CD4-positive, alpha-beta T cell treated with Interferon gamma for 1 hour (primary cell): ENCODE data around the gene ATP2C1.

Source experiments
- DNase-seq: peaks from one replicate; pipeline ENCODE4 v3.0.0-alpha.2; 2020

ATP2C1 gene

DNA sequence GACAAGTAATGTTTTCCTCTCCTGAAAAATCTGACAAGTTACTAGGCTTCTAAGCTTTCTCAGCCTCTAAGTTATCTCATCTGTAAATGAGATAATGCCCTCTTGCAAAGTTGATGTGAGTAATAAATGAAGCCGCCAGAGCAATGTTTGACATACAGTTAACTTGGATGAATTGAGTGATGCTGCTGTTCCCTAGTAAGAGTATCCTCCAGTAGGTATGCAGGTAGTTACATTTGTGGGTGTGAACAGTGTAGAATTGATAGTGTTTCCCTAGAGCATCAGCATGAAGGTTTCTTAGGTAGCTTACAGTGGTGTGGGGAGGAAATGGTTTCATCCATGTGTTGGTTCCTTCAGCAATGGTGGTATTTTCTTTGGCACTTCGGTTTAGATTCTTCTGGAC, 3.4 kb downstream of the ATP2C1 start:
- DNase-seq = no peak

DNA sequence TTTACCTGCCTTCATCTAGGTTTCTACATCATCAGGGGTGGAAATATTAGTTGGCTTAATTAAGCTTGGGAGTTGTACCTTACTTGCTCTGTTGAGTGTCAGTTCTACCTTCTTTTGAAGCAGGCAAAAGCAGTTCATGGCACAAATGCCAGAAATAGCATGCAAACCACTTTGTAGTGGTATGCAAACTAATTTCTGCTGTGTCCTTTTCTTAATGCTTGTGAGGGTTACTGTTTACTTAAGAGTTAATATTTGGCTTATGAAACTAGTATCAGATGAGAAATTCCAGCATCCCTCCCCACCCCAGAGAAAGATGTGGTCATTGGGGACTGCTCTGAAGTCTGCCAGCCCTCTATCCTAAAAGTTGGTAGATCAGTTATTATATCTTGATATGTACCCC, 7.1 kb downstream of the ATP2C1 start:
- no peak for DNase-seq

DNA sequence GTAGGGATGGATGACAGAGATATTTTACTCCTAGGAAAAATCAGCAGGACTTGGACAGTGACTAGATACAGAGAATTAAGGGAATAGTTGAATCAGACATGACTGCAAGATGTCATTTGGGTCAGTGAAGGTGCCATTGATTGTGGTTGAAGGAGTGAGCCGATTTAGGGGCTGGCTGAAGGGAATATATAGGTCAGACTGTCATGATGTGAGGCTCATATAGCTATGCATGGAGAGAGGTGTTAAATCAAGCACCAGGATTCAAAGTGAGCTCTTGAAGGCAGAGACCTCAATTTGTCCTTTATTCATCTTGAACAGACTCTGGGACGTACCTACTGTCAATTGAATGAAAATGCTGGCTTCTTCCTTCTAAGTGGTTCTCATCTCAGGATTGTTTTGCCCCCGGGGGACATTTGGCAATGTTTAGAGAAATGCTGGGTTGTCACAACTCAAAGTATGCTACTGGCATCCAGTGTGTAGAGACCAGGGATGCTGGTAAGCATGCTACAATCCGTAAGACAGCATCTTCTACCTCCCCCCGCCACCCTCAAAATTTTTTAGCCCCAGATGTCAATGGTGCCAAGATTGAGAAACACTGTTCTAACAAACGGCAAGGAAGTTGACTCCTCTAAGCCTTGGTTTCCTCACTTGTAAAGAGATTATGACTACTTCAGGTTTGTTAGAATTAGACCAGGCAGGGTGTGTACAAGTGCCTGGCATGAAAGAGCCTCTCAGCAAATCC, 7.8 kb downstream of the ATP2C1 start:
- DNase-seq = no peak

DNA sequence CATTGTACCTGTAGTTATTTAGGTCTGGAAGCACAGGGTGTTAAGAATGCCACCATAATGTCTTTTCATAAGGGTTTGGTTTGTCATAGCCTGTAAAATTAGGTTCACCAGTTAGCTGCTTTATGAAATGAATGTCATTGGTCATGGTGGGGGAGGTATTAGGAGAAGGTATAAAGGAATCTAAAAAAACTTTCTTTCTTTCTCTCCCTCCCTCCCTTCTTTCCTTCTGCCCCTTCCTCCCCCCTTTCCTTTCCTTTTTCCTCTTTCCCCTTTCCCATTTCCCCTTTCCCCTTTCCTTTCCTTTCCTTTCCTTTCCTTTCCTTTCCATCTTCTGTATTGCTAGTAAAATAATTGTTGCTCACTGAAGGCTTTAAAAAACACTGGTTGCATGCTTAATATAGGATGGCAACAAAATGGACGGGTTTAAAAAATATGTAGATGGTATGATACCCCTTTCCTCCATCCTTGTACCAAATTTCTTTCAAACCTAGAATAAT, 9.6 kb downstream of the ATP2C1 start:
- no peak for DNase-seq

DNA sequence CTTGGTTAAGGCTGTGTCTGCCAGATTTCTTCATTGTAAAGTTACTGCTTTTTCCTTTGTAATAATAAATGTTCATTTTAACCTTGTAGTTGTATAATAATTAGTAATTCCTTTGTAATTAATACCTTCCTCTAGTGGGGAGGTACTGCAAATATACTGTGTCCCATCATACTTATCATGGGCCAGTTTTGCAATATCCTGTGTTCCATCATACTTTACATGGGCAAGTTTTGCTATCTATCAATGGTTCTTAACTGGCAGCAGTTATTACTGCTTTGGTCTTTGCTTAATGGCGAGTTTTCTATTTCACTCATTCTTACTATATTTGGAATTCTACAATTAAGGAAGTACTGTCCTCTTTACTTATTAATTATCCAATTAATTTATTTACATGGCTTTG, 10.6 kb downstream of the ATP2C1 start:
- DNase-seq = no peak

DNA sequence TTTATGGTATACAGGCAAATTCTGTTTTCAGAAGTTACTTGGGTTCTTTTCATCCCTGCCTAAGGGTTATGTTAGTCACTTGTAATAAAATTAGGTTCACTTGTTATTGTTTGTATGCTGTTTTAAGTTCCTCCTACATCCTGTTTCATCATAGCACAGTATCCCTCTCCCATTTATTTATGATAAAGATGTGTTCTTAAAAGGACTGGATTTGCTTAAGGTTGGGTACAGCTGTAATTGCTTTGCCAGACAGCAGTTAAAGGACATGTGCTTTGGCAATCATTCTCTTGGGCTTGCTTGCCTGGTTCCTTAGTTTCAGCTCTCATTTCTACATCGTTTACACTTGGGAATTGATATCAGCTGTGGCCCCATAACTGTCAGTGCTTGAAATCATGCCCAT, 11.7 kb downstream of the ATP2C1 start:
- DNase-seq = no peak

DNA sequence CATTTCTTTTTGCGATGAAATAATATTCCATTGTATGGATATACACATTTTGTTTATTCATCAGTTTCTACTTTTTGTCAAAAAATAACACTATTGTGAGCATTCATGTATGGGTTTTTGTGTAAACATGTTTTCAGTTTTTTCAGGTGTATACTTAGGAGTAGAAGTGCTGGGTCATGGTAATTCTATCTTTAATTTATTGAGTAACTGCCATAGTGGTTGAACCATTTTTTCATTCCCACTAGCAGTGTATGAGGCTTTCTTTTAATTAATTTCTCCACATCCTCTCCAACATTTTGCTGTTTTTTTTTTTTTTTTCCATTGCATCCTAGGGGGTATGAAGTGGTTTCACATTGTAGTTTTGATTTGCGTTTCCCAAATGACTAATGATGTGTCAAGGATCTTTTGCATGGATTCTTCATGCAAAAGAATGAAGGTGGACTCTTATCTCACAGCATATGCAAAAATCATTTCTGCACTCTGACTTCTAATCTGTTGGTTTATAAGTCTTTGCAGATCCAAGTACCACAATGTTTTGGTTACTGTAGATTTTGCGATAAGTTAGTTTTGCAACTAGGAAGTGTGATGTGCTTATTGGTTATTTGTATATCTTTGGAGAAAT, 12.6 kb downstream of the ATP2C1 start:
- DNase-seq = no peak

DNA sequence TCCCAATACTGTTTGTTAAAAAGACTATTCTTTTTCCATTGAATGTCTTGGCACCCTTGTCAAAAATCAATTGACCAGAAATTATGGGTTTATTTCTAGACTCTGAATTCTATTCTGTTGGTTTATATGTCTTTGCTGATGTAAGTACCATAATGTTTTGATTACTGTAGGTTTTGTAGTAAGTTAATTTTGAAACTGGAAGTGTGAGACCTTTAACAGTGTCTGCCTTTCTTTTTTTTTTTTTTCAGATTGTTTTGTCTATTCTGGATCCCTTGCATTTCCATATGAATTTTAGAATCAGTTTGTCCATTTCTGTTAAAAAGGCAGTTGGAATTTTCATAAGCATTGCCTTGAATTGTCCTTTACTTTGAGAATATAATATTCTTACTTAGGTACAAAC, 13.6 kb downstream of the ATP2C1 start:
- no peak for DNase-seq

DNA sequence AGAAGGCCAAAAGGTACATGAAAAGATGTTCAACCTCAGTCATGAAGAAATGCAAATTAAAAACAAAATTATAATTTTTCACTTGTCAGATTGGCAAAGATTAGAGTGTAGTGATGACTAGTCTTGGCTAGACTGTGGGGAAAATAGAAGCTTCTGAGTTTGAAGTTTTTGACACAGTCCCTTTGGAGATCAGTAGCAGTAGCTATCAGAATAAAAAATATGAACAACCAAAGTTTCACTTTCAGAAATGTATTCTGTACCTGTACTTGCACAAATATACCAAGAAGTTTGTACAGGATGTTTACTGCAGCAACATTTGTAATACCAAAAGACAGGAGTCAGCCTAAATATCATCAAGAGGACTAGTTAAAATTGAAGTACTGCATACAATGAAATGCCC, 14.1 kb downstream of the ATP2C1 start:
- DNase-seq = no peak

DNA sequence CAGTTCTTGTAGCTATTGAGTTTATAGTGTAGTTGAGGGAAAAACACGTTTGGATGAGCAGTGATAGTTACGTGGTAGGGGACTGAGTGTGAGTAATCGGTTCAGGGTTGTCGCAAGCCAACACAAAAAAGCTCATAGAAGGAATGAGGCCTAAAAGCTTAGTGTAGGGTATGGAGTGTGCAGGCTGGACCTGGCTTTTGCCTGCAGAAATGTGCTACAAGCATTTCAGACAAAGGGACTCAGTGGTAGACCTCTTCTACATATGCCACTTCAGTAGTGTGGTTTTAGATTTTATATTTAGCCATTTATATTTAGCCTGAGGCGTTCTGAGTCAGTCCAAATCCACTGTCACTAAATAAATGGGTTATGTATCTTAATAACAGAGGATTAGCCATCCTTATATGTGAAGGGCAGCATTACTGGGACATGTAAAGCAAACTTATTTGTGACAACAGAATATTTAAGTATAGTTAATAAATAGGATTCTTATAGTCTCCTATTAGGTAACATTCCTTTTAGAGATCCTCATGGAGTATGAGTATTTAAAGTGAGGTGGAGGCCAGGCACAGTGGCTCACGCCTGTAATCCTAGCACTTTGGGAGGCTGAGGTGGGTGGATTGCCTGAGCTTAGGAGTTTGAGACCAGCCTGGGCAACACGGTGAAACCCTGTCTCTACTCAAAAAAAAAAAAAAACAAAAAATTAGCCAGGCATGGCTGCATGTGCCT, 21.8 kb downstream of the ATP2C1 start:
- DNase-seq = no peak

DNA sequence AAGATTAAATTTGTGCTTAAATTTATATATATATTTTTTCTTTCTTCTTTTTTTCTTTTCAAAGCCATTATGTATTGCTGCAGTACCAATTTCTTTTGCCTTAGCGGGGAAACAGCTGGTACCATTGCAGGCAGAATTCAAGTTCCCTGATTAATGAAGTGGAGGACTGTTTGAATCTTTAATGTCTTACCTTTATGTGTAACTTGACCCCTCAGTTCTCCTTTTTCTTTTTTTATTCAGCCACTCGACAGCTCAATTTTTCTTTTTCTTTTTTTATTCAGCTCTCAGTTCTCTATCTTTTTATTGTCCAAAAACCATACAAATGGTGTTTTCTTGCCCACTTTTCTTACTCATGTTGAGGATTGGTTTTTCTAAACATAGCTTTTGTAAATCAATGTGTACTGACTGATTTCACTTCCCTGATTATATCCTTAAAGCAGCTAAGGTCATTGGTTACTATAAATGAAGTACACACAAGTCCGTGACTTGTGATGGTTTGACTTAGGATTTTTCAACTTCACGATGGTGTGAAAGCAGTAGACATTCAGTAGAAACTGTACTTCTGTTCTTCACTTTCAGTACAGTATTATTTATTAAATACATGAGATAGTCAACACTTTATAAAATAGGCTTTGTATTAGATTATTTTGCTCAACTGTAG, 22.8 kb downstream of the ATP2C1 start:
- DNase-seq = no peak

DNA sequence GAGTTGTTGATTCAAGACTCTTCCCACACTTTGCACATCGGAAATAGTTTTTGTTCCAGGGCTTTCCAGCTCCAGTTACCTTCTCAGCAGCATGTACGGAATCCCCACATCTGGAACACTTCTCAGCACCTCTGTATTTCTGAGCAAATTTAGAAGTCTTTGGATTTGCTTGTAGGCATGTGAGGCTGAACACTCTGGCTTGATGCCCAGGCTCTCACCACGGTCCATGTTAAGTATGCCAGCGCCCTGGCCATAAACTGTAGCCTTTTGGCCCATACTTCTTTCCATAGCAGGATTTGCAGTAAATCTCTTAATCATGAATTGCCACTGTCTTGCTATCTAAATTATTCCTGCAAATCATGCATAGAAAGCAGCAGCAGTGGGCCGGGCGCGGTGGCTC, 24.4 kb downstream of the ATP2C1 start:
- no peak for DNase-seq

DNA sequence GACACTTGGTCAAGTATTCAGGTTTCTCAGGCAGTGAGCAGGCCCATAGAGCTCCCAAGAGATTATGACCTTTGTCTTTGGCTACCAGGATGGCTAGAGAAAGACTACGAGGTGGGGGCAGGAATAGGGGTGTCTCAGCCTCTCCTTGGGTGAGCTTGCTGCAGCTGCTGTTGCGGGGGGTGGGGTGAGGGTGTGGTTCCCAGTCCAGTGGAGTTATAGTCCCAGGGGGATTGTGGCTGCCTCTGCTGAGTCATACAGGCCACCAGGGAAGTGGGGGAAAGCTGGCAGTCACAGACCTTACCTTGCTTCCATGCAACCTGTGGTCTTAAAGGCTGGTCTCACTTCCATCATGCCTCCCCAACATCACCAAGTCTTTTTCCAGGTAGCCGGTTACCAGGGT, 31.7 kb downstream of the ATP2C1 start:
- no peak for DNase-seq

DNA sequence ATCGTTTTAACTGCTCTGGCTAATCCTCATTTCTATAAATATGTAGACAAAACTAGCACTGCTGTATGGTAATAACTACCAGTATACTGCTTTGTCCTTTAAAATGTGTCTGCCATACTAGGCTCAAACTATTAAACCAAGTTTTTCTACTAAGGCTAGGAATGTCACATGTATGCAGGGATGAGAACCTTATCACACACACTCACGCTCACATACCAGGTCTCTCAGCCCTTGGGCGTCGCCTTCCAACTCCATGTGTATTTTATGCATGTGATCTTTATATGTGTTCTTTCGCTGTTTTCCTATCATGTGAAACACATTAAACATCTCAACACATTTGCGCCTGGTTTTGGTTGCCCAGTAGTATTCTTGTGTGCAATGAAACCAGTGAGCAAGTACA, 32.6 kb downstream of the ATP2C1 start:
- DNase-seq = no peak

DNA sequence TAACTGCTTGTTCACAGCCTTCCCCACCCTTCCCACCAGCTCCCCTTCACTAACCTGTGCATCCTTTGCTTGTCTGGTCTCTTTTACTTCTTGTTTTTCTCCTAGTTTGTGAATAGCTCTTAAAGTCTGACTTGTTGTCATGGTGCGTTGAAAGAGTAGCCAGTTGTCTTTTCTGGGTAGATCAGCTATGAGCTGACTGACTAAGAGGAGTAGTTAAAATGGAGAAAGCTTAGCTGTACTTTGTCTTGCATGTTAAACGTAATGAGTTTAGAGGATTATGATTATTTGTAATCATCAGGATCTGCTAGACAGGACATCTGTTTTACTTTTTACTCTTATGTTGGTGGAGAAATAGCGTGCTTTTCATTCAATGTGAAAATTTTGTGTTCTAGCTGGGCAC, 35.9 kb downstream of the ATP2C1 start:
- no peak for DNase-seq

DNA sequence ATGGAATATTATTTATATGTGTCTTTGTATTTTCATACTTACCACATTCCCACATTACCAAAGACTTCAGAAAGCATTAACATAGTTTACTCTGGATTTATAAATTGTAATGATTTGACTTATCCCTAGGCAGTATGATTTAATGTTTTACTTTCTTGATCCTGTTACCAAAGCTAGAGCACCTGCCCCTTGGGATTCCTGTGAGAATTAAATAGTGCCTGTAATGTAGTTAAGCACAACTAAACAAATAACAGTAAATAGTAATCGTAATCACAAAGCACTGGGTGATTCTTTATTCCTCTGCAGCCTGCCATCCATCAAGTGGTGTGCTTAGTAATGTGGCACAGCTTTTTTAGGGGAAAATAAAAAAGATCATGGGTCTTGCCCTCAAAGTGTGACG, 39.1 kb downstream of the ATP2C1 start:
- DNase-seq = no peak

DNA sequence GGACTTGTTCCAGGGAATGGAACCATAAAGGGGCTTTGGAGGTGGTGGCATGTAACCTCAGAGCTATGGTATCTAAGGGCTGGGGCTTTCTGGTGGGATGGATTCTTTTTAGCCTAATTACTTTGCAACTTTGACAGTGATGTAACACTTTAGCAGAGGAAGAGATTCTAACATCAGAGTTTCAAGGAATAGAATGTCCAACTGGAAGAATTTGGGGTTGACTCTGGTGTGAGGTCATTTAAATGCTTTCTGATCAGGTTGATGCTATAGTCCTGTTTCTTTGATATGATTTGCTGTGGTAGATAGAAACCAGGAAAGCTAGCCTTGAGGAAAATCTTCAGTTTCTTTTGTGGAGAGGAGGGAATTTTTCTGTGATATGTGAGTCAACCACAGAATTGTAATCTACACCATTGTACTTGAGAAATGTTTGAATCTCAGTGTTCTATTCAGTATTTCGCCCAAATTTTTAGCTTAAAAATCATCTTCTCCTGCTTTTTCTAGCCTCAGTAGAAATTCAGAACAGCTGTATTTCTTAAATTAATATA, 40.0 kb downstream of the ATP2C1 start:
- no peak for DNase-seq

DNA sequence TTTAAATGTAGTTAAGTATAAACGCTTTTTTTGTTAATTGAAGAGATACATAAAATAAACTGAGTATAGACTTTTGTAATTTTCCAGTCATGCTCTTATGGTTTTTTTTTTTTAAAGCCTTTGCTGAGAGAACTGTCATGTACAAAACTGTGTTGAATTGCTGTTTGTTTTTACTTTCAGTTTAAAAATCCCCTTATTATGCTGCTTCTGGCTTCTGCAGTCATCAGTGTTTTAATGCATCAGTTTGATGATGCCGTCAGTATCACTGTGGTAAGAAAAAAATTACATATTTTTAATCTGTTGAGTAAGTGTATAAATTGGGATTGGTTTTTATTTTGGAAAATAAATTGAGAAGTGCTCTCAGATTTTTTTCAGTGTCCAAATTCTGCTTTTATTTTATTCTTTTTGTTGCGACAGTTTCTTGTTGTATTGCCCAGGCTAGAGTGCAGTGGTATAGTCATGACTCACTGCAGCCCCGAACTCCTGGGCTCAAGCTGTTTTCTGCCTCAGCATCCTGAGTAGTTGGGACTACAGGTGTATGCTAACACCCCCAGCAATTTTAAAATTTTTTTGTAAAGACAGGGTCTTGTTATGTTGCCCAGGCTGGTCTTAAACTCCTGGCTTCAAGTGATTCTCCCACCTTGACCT, 40.7 kb downstream of the ATP2C1 start:
- DNase-seq = no peak

DNA sequence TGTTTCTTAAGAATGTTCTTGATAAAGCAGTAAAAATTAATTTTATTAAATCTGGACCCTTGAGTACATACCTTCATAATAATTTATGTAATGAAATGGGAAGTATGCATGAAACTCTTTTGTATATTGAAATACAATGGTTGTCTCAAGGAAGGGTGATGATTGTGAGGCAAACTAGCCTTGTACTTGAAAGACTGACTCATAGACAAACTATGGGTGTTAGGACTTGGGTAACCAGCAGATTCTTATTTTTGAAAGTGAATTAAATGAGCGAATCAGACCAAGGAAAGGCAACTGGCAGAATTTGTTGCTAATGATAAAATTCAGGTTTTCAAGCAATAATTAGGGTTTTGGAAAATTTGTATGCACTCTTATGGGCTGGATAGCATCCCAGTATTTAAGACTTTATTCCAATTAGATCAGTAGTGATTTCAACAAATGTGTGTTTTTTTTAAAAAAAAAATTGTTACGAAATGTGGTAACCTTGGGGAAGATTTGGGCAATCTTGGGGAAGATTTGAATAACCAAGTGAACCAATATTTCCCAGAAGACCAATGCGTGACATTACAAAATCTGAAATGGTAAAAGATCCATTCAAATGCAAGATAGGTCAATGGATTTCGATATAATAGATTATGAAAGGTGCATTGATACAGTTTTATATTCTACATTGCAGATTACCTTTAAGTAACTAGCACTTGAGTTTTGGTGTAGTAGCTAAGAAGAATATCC, 42.0 kb downstream of the ATP2C1 start:
- DNase-seq = no peak

DNA sequence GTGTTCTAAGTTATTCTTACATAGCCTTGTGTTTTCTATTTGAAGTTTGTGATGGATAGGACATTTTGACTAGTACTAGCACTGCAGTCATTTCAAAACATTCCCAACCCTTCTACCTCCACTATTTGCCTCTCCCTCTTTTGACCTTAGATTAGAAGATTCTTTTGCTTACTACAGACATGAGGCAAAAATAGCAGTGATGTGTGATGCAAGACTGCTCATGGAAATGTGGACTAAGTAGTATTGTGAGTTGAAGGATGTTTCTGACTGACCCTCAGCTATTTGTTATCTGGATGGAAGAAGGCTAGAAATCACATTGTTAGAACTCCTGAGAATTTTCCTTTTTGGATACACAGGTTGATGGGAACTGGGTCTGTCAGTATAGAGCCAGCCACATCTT, 45.9 kb downstream of the ATP2C1 start:
- no peak for DNase-seq

DNA sequence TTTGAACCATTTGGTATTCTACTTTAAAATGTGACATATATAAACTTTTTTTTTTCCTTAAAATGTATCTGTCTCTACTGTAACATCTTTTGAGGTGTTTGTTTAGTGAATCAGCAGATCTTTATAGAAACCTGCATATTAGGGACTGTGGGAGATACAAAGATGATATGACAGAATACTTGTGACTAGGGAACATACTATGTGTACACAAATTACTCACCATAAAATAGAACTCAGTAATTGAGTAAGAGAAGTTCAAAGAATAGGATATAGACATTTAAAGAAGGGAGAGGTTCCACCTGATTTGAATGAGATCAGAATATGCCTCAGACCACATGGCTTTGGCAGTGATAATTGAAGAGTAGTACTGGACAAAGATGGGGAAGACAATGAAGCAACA, 47.9 kb downstream of the ATP2C1 start:
- no peak for DNase-seq

DNA sequence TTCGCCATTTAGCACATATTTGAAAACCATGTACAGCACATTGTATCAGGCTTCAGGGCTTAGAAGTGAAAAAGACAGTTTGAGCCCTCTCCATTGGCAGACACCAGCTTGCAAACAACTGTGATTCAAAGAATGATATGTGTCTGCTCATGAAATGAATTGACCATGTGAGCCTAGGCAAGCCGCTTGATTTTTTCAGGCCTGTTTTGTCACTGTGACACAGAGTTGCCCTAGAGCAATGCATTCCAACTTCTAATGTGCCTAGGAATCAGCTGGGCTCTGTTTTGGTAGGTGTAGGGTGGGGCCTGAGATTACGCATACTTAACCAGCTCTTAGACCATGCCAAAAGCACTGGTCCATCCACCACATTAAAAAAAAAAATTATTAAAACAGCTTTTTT, 53.0 kb downstream of the ATP2C1 start:
- no peak for DNase-seq
